ENCODE measurements around the gene HIC1.
A peak's percentile ranks its signal among the peaks of the same experiment; 100 is the strongest.

HIC1 gene

GRCh38 chr17:2071455-2072281 is 16.8 kb downstream of the HIC1 start:
- no peak for DNase-seq (ENCODE audit: insufficient read length, low spot score)

GRCh38 chr17:2074919-2075318 is 20.0 kb downstream of the HIC1 start:
- FAIRE-seq (no peak), DNase-seq (ENCODE audit: insufficient read length, low spot score) (no peak)

More at GRCh38 chr17:2071455-2072281, 16.8 kb downstream of the HIC1 start:
- FAIRE-seq = no peak

- DNase-seq (ENCODE audit: insufficient read length, low spot score) = no peak
- FAIRE-seq = peak; percentile 67
Observed at GRCh38 chr17:2075336-2076086, 20.6 kb downstream of the HIC1 start.

- no peak for DNase-seq (ENCODE audit: insufficient read length, low spot score)
- no peak for FAIRE-seq
Observed at GRCh38 chr17:2076087-2076984, 21.4 kb downstream of the HIC1 start.

DNA sequence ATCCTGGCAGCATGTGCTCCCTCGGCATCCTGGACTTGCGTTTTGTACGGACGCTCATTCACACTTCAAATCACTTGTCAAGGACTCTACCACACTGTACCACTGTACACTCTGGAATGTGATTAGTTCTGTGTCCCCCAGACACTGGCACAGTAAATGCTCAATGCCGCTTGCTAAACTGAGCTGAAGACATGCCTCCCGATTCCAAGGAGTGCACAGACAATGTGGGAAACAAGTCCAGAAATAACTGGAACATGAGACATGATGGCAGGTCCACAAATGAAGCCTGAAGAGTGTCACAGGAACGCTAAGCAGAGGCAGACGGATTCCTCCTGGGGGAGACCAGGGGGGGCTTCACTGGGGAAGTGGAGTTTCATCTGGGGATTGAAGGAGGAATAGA is 22.1 kb downstream of the HIC1 start:
- no peak for DNase-seq (ENCODE audit: insufficient read length, low spot score)
- FAIRE-seq = no peak

GRCh38 chr17:2081564-2081963 is 26.7 kb downstream of the HIC1 start:
- no peak for DNase-seq (ENCODE audit: insufficient read length, low spot score)
- FAIRE-seq = no peak

DNA sequence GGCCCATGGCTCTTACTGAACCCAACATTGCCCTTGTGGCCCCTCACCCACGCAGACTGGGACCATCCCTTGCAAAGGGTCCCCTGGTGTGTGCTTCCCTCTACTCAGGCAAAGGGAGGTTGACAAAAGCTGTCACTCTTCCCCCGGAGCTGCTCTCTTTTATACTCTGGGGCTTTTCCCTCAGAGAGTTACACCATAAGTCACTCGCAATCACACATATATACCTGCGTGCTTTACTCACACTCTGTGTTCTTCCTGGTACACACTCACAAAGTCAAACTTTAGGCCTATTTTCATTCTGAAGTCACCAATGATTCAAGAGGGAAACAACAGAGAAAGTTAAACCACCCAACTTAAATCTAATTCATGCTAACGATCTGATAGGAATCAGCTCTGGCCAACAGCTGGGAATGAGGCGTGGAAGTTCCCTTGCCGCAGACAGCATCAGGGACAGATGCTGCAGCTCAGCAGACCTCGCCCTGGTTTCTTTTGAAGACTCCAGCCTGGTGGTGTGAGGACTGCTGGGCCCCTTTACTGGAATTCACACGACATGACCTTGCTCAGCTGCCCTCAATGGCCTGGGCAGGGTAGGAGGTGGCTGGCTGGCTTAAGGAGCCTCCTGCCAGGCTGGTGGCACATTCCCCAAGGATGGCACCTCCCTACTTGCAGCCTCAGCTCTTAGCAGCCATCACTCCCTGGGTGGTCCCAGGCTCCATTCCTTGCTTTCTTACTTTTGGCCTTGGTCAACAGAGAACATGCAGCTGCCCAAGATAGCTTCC is 27.3 kb downstream of the HIC1 start:
- FAIRE-seq (no peak), DNase-seq (ENCODE audit: insufficient read length, low spot score) (no peak)

- FAIRE-seq = peak; percentile 95
- no peak for DNase-seq (ENCODE audit: insufficient read length, low spot score)
Observed at GRCh38 chr17:2083613-2084035, 28.7 kb downstream of the HIC1 start.

DNA sequence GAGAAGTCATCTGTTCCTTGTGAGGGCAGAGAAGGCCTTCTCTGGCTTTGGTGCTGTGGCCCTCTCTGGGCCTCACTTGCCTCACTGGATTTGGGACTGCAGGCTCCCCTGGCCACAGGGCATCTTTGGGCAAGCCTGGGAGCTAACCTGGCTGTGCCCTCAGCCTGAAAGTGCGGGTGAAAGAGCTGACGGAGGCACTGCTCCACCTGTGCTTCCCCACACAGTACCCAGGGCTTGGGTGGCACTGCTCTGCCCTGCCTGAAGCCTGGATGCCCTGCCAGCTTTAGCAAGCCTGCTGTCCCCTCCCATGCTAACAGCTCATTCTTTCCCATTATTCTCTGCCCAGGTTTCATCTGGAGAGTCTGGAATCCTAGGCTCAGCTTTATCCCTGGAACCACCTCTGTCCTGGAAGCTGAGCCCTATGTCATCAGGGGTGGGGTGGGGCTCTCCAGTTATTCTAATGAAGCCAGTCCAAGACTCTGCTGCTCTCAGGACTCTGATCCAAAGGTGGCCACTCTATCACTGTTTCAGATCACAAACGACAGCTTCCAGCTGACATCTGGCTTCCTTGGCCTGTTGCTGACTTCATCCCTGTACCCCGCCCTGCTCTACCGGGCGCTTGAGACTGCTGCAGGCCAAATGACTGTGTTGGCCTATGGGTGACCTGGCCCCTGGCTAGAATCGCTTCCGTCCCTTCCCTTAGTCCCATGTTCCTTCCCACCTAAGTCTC is 29.3 kb downstream of the HIC1 start:
- DNase-seq (ENCODE audit: insufficient read length, low spot score) = no peak

GRCh38 chr17:2084766-2085647 is 30.1 kb downstream of the HIC1 start:
- FAIRE-seq (no peak), DNase-seq (ENCODE audit: insufficient read length, low spot score) (no peak)

More for the DNA sequence above, 29.3 kb downstream of the HIC1 start:
- peak; percentile 73 for FAIRE-seq

DNA sequence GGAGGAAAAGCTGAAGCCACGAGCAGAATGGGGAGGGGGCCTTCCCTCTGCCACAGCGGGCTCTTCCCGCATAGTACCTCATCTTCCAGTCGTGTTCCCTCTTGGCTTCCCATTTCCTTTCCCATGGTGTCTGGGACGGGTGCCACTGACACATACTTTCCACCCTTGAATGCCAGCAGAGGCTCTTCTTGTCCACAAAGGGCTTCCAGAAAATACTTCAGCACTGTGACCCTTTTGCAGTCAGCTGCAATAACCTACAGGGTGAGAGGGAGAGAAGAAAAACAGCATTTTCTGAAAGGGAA is 30.7 kb downstream of the HIC1 start:
- no peak for DNase-seq (ENCODE audit: insufficient read length, low spot score)
- no peak for FAIRE-seq

DNA sequence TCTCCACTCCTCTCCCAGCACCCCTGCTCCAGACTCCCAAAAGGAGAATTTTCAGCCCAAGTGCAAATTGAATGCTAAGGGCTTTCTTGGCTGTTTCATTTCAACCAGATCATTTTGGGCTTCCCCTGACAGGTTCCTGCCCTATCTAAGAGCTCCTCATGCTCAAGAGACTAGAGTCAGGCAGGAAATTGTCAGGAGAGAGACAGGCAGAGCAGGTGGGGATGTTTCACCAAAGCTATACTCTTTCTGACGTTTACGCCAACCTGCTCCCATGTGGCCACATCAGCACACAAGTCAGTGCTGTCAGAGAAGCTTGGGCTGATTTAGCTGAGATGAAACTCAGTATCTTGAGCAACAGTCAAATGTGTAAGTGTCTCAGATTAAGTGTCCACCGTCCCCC is 31.4 kb downstream of the HIC1 start:
- FAIRE-seq = peak; percentile 96

DNA sequence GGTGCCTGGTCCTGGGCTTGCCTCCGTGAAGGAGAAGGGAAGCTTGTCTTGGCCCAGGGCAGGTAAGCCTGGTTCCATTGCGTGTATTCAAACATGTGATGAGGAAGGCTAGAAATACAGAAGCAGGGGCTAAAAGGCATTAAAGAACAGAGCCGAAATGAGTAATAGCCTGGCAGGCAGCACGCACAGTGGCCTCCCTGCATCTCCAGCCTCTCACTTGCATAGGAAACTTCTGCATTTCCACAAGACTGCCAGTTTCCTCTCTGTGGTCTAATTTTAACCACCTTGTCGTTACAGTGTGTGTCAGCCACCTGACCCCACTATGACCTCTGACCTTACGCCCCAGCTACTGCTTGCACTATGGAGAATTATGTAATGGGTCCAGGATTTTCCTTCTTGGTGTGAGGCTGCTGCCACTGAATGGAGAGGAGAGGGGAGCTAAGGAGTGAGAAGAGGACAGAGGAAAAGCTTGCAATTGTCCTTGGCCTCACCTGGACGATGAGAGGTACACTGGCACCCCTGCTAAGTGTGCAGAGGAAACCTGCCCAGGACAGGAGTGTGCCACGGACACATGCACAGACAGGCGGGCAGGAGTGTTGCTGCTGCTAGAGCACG is 32.8 kb downstream of the HIC1 start:
- no peak for DNase-seq (ENCODE audit: insufficient read length, low spot score)
- peak; percentile 100 for FAIRE-seq

More for the DNA sequence above, 31.4 kb downstream of the HIC1 start:
- no peak for DNase-seq (ENCODE audit: insufficient read length, low spot score)

DNA sequence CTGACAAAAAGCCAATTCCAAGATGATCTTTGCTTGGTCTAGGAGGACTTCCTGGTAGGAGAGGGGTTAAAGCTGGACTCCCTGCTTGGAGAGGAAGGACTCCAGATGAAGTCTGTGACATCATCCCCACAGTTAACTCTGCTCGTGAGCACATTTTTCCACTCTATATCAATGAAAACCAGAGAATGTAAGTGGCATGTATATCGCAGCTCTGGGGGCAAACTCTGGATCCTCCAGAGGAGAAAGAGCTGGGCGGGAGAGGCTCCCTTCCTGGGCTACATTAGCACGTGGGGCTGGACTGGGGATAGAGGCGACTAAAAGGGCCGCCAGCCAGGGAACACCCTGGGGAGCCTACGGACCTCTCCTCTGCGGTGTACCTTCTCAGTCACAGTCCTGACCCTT is 34.1 kb downstream of the HIC1 start:
- DNase-seq (ENCODE audit: insufficient read length, low spot score) (no peak), FAIRE-seq (no peak)

DNA sequence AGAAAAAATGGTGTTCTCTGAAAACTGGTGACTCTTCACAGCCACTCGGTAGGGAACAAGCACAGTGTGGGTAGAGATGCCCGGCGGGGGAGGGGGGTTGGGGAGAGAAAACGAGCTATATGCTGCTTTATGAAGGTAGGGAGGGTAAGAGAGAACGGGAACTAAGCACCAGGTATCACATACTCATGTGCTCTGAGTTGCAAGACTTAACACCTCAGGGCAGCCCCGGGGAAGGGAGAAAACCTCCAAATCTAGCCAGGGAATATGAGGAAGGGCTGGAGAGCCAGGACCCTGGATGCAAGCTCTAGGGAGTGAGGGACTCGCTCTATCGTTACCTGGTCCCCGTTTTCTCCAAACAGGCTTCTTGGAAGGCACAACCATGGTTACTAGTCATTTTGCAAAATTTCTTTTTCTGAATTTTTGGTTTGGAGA is 35.3 kb downstream of the HIC1 start:
- DNase-seq (ENCODE audit: insufficient read length, low spot score) (no peak), FAIRE-seq (peak; percentile 81)

DNA sequence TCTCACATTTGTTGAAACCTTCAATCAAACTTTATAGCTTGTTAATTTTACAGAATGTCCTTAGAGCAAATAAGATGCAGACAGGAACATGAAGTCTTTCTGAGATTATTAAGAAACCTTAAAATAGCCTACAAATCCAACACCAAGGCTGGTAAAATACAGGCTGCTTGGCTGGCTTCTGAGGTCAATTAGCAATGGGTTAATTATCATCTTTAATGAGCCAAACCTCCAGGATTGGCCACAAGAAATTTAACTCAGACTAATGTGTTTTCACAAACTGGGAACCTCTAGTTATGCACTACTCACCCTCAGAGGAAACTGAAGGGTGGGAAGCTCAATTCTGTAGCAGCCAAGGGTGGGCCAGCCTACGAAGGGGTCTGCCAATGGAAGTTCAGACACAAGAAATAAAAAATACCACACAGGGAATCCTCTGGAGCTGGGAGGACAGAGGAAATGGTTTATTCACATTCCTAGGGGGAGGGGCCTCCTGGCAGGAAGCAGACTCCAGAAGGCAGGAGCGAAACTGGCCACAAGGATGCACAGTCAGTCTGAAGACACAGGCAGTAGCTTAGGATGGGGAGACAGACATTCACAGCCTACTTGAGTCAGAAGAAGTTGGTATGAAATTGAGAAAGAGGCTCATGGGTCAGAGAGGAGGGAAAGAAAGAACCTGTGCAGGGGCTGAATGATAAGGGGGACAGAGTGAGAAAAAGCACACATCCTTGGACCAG is 36.1 kb downstream of the HIC1 start:
- FAIRE-seq (peak; percentile 79), DNase-seq (ENCODE audit: insufficient read length, low spot score) (no peak)

GRCh38 chr17:2092253-2092652 is 37.4 kb downstream of the HIC1 start:
- no peak for FAIRE-seq
- no peak for DNase-seq (ENCODE audit: insufficient read length, low spot score)

GRCh38 chr17:2093349-2093748 is 38.4 kb downstream of the HIC1 start:
- DNase-seq (ENCODE audit: insufficient read length, low spot score) = no peak
- no peak for FAIRE-seq

All from GM19239 (cell line).